HuH-7.5 (cell line): ENCODE results near the gene ADGRV1.

ENCODE experiments used
- DNase-seq: peaks from one replicate; pipeline ENCODE4 v3.0.0; 2011; ENCODE audit warnings: low spot score

ADGRV1 gene

DNA sequence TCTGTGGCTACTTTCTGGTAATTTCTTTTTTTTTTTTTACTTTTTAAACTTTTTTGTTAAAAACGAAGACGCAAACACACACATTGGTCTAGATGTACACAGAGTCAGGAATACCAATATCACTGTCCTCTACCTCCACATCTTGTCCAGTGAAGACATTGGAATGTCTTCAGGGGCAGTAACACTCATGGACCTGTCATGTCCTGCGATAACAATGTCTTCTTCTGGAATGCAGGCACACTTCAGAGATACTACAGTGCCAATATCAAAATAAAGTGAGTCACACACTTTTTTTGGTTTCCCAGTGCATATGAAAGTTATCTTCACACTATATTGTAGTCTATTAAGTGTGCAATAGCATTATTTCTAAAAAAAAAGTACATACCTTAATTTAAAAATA lies 648.7 kb downstream of the ADGRV1 start:
- DNase-seq = no peak

DNA sequence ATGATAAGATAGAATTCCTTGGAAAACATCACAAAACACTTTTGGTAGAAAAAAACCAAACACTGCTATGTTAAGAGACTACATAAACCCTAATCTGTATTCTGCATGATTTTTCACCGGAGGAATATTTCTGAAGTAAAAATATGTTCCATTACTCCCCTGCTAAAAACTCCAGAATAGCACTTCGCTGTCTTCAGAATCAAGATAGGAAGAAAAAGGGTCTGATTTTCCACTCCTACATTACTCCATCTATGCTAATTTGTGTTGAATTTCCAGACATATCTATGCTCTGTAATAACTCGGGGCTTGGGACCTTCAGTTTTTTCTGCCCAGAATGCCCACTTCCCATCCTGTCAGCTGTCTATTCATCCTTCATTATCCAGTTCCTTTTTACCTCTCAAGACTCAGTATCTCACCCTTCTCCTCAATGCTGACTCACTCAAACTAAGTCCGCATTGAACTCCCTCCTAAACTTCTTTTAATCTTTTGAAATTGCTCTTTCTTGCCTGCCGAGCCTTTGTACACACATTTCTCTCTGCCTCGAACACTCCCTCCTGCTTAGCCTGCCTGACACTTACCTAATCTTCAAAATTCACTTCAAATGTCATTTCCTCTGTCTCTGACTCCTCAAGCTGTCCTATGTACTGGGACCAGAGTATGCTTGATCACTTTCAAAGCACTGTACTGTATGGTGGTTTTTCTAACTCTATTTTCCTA lies 653.6 kb downstream of the ADGRV1 start:
- no peak for DNase-seq

DNA sequence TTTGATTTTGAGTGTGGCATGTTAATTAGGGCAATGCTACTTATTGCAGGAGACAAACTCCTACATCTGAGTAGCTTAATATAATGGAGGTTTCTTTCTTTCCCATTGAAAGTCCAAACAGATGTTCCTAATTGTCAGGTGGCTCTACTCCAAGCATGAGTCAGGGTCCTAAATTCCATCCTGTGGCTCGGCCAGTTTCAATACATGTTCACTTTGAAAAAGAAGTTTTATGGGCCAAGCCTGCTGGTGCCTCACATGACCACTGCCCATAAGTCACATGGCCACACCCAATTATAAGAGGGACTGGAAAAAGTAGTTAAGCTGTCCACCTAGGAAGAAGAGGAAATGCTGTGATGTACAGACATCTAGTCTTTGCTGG lies 654.1 kb downstream of the ADGRV1 start:
- no peak for DNase-seq
